NCI-H187 (cell line): ENCODE measurements around the gene KDM1A.
A peak's percentile ranks its signal among the peaks of the same experiment; 100 is the strongest.
"Not testable (repeated sequence)": the region's sequence is repeated elsewhere in the genome, so short reads cannot be mapped to it uniquely, and the experiment has no call there.

ENCODE experiments used
- DNase-seq, 2 experiments: peaks; one replicate each; lab custom pipeline; 2025; lab: John Stamatoyannopoulos, UW

Gene KDM1A

GRCh38 chr1:23019094-23019862, at the start of gene KDM1A:
KDM1A (plus strand) TSS chr1:23019468; CDS start chr1:23019597, 129 bp downstream.
- DNase-seq = peak; percentile 91 to 94

- no peak for DNase-seq
Observed at GRCh38 chr1:22970096-22970495, 49.2 kb upstream of the KDM1A start.

- DNase-seq = no peak
Observed at GRCh38 chr1:22971161-22971560, 48.1 kb upstream of the KDM1A start.

GRCh38 chr1:22971611-22972405, 47.5 kb upstream of the KDM1A start:
- no peak for DNase-seq

GRCh38 chr1:22972760-22973159, 46.5 kb upstream of the KDM1A start, which contains the start of gene LACTBL1:
LACTBL1 (minus strand) TSS chr1:22972866; CDS start chr1:22972316, 550 bp downstream.
- no peak for DNase-seq

- no peak for DNase-seq
Observed at GRCh38 chr1:22975694-22976093, 43.6 kb upstream of the KDM1A start.

GRCh38 chr1:22976127-22976460, 43.2 kb upstream of the KDM1A start:
- DNase-seq = no peak

GRCh38 chr1:22976461-22977243, 42.6 kb upstream of the KDM1A start:
- peak; percentile 12 to 76 for DNase-seq

- no peak for DNase-seq
Observed at GRCh38 chr1:22978299-22978698, 41.0 kb upstream of the KDM1A start.

GRCh38 chr1:22980471-22980790, 38.8 kb upstream of the KDM1A start:
- not testable (repeated sequence) for DNase-seq

- no peak for DNase-seq
Observed at GRCh38 chr1:22983944-22984343, 35.3 kb upstream of the KDM1A start.

GRCh38 chr1:22992384-22992783, 26.9 kb upstream of the KDM1A start:
- not testable (repeated sequence) for DNase-seq

- DNase-seq = not testable (repeated sequence)
Observed at GRCh38 chr1:22993220-22993795, 26.0 kb upstream of the KDM1A start.

GRCh38 chr1:22995774-22996173, 23.5 kb upstream of the KDM1A start:
- no peak for DNase-seq

- not testable (repeated sequence) for DNase-seq
Observed at GRCh38 chr1:22997528-22997927, 21.7 kb upstream of the KDM1A start.

GRCh38 chr1:23000133-23000532, 19.1 kb upstream of the KDM1A start:
- not testable (repeated sequence) for DNase-seq

GRCh38 chr1:23002218-23002617, 17.1 kb upstream of the KDM1A start:
- DNase-seq = not testable (repeated sequence)

GRCh38 chr1:23004112-23004511, 15.2 kb upstream of the KDM1A start:
- DNase-seq = no peak

GRCh38 chr1:23004769-23005168, 14.5 kb upstream of the KDM1A start:
- DNase-seq = not testable (repeated sequence)

- no peak for DNase-seq
Observed at GRCh38 chr1:23007106-23007505, 12.2 kb upstream of the KDM1A start.

GRCh38 chr1:23008901-23009300, 10.4 kb upstream of the KDM1A start:
- DNase-seq = no peak

GRCh38 chr1:23010025-23010424, 9.2 kb upstream of the KDM1A start:
- DNase-seq = not testable (repeated sequence)
